ENCODE measurements around the gene KHDRBS2.

The KHDRBS2 gene

DNA sequence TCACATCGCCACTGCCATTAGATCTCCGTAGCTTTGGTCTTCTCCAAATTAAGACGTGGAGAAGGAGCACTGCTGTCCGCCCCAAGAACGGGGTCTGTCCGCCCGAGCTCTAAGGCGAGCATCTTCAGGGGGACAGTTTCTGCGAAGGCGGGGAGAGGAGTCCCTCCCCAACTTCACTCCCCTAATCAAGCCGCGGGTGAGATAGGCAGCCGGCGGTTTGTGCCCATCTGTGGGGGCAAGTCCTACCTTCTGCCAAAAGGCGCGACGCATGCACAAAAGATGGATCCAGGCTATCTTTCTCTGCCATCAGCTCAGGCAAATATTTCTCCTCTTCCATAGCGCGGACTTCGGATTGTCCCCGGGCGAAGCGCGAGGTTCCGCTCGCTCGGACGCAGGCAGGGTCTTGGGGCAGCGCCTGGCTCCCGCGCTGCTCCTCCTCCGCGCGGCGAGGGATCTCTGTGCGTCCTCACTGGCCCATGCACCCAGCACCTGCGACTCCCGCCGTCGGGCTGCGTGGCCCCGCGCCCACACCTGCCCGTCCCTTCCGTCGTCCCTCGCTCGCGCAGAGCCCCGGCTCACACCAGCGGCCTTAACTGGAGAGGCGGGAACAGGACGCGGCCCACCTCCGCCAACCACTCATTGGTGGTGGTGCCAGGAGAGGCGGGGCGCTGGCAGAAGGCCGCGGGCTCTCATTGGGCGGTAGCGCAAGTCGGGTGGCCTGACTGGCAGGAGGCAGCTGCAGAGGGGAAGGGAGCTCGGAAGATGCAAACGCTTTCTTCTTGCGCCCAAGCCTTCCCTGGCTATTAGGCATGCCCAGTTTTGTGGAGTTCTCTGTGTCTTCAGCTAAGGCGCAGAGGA, at the start of gene KHDRBS2:
KHDRBS2 (minus strand) TSS at position 614 of the 858 bp plus-strand sequence.
- no peak for DNase-seq

DNA sequence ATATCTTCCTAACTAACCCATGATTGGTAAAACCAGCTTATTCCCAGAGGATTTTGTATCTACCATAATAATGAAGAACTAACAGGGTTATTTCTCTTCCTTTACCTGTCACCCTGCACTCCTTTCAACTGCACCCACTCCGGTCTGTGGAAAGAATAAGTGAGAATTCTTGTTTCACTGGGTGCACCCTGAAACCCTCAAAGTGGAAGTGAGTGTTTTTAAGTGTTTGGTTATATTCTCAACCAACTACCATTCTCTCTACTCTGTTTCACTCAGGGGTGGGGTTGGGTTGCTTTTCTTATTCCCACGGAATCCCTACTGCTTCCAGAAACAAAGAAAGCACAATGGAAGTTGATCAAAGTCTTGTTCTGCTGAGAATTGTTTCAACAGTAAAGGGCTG, 42.6 kb upstream of the KHDRBS2 start:
- no peak for DNase-seq

DNA sequence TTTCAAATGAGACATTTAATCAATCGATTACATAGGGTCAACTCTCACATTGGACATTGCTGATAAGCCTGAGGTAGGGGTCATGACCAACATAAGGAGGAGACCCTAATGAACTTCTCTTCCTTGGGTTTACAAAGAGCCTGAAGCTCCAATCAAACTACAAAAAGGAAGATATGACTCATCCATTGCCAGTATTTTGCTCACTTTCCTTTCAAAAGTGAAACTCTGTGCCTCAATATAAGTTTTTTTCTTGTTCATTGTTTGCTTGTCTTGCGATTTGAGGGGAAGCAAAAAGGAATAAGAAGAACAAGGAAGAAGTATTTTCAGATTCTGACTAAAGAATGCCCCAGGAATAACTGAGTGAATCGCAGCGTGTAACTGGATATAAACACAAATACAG, 38.8 kb upstream of the KHDRBS2 start:
- no peak for DNase-seq

DNA sequence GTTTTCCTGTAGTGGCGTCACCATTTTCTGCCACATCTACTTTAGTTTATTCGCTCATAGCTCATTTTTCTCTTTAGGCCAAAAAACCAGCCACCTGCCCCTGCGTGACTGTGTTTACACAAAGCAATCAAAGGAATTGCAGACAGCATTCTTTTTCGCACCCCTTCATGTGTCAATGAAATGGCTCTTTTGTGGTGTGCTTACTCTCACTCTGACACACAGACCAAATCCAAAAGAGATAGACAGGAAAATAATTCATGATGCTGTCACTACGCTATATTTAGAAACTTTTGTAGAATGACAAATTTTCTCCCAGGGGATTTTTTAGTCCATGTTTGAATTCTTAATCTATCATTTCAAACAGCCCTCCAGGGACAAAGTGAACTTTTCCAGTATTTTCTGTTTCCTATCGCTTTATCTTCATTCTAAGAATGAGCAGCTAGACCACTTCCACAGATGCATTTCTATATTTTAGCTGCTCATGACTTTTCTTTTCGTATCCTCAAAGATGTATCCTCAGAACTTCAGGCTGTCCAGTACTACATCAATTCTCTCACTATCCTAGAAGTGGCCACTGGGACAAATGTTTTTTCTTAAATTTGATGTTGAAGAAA, 37.9 kb upstream of the KHDRBS2 start:
- DNase-seq = no peak

DNA sequence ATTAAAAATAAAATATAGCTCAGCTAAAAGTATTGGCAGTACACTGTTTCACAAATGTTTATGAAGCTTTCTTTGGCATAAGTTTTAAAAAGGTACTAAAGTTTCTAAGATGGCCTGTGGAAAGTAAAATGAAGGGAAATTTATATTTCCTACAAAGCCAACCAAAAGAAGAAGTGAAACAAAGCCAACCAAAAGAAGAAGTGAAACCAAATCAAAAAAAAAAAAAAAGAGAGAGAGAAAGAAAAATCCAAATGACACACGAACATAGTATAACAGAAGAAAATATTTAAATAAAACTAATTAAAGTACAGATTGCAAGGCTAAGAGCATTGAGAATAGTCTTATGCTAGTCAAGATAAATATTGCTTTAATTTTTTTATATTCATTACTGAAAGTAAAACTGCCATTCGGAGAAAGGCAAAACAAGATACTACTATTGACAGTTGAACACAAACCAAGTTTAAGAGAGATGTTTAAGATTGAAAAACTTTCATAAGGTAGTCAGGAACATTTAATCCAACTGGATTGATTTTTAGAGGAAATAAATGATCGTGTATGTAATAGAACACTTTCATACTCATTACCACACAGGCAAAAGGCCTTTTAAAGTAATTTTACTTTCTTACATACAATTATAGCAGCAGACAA, 12.8 kb upstream of the KHDRBS2 start:
- no peak for DNase-seq

DNA sequence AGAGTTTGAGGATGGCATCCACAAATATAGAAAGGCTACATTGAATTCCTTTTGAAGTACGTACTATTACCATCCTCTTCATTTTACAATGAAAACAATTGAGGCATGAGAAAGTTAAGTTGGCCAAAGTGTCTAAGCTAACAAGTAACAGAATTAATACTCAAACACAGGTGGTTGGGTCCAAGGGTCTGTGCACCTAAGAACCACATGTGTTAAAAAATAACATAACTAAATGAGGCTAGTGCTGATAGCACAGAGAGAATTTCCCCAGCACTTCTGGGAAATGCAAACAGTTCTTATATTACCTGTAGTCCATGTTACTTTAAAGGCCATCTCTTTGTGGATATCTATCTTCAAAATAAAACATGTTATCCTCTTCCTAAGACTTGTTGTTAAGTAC, 10.5 kb upstream of the KHDRBS2 start:
- DNase-seq = no peak

DNA sequence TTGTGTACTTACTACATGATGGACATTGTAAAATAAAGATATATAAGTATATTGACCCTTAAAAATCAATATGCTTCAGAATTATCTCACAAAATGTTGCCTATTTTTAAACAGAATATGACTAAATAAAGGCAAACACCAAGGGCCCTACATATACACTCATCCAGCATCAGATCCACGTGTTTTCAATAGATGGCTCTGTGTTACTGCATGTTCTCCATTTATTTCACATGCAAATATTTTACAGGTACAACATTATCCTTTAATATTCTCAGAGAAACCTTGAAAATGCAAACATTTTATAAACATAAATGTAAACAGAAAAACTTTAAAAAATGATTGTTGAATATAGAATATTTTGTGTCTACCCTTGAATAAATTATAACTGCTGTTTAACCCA, 2.9 kb upstream of the KHDRBS2 start:
- no peak for DNase-seq

DNA sequence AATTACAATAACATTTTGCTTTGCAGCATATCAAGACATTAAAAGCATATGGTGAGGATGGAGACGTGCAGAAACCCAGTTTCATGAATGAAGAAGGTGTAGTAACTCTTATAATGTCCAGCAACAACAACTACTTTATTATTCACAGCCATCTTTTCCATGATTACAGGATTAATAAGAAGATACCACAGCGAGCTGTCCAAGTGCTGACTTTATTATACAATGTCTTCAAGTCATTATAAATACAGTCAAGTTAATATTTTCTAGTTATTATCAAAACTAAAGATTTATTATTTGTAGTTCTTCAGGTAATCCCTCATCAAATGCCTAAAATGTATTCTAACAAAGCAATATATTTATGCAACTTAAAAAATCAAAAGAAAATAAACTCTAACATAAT, 2.5 kb upstream of the KHDRBS2 start:
- DNase-seq = no peak

DNA sequence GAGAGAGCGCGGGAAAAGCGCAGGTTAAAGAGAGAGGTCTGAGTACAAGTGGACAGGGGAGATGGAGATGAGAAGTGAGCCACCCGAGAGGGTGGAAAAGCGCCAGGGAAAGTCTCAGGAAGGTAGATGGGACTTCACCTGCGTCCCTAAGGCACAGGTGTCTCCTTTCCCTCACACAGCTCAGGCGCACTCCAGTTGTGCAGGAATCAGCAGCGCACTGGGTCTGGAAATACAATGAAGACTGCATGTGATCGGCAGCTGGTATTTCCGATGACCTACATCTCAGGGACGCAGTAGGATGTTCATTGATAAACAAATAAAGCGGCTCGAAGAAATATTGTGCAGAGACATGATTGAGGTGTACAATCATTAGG, 432 bp upstream of the KHDRBS2 start:
- DNase-seq = no peak

DNA sequence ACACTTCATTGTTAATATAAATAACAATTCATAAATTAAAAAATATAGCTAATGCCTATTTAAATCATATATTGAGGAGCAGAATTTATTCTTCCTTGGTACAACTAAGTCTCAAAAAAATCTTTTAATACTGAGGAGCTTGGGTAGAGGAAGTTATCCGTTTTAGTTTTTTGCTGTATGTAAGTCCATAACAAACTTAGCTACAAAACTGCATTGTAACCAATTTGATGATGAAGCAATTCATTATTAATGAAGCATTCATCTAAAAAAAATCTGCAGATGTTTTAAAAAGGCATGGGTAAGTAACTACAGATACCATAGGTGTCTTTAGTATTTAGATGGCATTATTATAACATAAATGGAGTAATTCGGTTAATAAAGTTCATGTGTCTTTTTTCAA, 1.3 kb downstream of the KHDRBS2 start:
- no peak for DNase-seq

DNA sequence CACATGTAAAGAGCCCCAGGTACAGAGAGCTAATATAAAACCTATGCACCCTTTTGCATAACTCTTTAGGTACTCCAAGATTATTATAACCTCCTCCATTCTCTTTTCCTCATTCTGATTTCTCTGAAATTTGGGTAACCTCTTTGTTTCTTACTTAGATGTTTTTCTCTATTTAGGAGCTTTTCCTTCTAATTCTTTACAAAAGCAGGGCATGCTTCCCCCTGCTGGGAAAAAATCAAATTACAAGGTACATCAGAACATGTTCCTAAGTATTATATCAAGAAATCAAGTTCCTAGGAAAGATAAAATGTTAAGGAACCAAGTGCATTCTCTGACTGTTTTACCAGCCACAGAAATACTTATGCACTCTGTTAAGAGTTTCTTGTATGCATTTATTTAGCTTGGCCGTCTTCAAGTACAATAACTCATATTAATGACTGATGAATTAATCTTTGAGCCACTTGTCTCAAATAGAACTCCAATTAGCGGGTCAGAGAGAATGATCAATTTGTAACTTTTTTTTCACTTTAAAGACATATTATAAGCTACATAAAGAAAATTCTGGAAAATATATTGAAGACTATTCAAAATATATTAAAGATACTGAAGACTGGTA, 2.1 kb downstream of the KHDRBS2 start:
- DNase-seq = no peak

DNA sequence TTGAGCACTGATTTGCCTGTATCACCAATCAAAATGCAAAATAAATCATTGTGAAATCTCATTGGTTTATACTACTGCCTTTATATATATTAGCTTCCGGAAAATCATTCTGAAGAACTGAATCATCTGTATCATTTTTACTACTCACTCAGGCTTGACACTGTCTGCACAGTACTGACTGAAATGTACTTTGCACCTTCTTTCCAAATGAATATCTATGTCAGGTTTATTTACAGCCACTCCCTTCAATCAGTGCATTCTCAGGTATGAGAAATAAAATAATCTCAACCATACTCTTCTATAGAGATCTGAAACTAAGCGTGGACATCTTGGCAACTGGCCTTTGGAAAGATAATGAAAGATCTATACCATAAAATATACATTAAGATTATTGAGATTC, 2.7 kb downstream of the KHDRBS2 start:
- DNase-seq = no peak

DNA sequence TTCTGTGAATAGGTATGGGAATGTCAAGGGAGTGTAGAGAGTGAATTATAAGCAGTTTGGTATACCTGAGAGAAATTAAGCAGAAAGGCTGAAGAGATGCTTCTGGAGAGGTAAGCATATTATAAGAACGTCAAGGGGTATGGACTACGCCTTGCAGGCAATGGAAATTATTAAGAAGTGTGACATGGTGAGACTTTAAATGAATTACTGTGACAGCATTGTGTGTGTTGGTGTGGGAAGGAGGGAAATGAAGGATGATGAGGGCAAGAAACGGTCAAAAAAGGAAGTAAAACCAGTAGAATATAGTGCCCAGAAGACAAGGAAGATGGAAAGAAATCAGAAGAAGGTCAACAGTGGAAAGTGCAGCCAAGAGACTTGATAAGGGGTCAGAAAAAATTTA, 5.9 kb downstream of the KHDRBS2 start:
- no peak for DNase-seq

DNA sequence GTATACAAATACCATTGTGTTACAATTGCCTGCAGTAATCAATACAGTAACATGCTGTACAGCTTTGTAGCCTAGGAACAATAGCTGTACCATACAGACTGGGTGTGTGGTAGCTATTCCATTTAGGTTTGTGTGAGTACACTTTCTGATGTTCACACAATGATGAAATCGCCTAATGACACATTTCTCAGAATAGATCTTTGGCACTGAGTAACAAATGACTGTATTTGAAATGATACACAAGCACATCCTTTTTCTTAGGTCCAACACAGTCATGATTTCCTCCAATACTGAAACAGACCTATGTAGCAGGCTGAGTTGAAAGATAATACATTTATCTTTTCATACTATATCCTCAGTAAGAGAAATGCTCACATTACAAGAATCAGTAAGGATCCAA, 13.9 kb downstream of the KHDRBS2 start:
- no peak for DNase-seq

DNA sequence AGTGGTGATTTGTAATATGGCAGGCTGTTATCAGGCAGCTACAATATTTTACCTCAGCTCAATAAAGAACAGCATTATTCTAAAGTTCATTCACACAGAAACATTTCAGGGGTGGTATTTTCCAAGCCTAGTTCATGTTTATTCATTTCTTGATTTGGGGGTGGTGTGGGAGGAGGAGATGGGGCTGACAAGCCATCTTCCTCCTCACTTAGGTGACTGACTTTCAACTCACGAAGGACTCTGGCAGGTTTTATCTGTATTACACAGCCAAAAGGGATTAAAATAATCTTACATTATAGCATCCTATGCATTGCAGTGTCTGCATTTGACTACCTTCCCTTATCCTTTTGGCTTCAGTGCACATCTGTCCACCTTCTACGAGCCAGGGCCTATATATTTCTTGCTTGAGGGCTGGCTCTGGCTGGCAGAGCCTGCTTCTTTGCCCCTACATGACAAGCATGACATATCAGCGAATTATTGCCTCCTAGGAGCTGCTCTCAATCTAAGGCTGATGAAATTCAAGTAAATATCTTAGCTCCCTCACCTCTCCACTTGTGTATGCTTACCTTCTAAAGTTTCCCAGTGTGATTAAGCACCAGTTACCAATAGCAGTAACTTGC, 20.0 kb downstream of the KHDRBS2 start:
- no peak for DNase-seq

DNA sequence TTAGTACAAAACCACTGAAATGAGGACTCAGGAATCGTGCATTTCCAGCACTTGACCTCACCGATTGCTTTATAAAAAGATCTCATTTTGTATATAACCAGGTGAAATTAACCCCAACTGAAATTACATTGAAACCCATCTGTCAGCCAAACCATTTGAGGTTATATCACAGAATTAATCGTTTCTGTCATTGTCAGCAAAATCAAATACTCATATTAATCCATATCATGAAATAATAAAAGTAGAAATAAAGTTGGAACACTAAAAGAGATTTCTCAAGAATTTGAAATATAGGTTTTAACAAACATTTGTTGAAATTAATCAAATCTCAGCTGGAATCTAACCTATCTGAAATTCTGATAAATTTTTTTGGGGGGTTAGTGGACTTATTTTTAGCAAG, 23.7 kb downstream of the KHDRBS2 start:
- DNase-seq = no peak

DNA sequence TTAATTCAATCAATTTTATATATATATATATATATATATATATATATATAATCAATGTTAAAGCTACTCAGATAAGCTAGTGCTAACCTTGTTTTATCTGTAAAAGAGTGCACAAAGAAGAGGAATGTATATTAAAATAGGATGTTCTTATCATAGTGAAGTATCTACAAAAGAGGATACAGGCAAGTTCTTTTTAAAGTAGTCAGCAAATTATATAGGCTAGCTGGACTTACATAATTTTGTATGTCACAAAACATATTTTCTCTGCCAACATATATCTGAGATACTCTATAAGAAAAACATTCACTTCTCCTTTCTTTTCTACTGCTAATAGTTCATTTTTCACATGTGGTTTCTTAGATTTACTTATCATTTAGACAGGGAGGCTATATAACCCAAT, 39.9 kb downstream of the KHDRBS2 start:
- no peak for DNase-seq

DNA sequence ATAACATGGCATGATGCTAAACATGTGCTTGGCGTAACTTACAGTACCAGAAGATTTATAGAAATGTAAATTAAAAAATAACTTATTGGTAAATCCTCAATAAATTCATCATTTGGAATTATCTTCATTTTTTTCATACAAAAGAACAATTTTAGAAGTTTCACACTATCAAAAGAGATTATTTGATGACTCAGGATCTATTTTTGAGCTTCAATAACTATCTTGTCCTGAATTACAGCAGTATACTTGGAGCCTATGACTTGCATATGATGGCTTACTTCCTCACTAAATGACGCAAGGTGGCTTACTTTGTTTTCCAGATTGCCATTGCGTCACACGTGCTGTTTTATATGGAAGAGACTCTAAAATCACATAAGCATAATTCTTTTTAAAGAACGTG, 49.2 kb downstream of the KHDRBS2 start:
- DNase-seq = no peak

DNA sequence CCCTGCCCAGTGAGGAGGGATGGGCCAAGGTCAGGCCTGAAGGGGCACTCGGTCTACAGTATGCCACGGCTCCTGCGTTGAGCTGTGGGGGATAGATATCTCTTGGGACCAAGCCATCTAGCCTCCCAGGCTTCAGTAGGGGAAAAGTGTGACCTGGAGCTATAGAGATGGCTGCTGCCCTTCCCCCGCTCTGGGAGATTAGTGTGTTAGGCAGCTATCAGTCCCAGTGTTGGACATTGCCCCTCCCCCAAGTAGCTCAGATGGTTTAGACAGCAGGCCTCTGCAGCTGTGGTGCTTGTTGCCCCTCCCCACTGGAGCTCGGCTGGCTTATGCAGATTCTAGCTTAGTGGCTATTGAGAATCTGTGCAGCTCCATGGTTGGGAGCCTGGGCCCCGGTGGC, 56.8 kb downstream of the KHDRBS2 start:
- DNase-seq = no peak

DNA sequence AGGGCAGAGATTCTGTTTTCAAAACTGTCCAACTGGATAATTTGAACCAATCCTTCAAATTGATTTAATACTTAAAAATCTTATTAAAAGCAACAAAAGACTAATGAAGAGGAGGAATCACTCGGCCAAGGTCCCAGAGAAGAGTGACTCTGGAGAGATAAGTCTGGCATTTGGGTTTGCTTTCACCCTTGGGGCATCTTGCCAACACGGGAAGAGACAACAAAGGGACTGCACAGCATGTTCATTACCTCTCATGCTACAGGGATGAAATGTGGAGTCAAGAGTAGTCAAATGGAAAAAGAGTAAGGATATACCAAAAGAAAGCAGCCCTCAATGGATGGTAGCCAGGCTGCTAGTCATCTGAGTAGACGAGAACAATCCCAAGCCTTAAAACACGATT, 68.2 kb downstream of the KHDRBS2 start:
- no peak for DNase-seq

DNA sequence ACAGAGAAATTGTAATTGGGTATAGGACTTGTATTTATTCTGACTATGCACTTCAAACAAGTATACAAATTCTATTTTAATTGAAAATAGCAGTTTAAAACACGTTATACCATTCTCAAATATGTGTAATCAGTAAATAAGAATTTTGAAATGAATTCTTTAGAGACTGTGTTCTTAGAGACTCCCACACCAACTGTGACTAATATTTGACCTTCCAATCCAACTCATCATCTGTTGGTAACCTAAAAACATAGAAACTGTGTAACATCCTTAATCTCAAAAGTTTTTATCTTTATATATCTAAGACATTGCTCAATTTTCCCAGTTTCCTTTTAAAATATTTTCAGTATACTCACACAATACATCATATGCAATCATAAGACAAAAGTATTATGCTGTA, 83.9 kb downstream of the KHDRBS2 start:
- DNase-seq = no peak

DNA sequence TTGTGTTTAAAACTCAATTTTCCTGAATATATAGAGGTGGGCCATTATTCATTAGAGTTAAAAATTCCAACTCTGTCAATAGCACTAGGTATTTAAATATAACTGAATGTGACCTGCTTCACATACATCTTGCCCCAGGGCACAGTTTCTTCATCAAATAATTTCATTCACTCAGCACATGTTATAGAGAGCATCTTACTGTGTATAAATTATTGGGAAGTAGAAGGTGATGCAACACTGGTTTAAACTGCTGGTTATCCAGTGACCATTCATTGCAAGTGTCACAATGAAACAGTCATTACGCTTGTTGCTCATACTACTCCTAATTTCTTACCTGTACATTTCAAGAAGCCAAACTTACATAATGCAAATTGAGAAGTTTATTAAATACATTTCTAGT, 93.4 kb downstream of the KHDRBS2 start:
- no peak for DNase-seq

DNA sequence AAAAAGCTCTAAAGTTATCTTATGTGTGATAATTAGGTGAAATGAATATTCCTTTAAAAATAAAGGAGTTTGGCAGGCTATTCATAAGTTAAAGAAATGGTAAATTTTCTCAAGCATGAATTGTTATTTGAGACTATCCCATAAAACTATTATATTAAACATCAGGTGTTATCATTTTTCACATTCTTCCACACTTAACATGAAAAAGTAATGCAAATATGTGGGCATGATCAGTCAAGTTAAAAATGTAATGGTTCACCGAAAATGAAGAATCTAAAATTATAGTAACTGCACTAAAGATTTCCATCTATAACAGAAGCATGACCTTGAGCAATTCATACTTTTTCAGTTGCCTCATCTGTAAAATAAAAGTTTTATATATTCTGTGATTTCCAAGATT, 110.8 kb downstream of the KHDRBS2 start:
- no peak for DNase-seq
